GM12801 (cell line): ENCODE data around the gene FCN1.

Experiments used
- CTCF ChIP-seq: IDR thresholded peaks from one replicate; pipeline ENCODE4 v1.5.1; 2011; ENCODE audit warnings: control low read depth; ENCODE audit not compliant: insufficient read length; ENCODE audit errors: extremely low read depth

The FCN1 gene

GRCh38 chr9:134902936-134903335 is 14.8 kb downstream of the FCN1 start:
- no peak for TF ChIP-seq CTCF

GRCh38 chr9:134899818-134900217 is 17.9 kb downstream of the FCN1 start:
- no peak for TF ChIP-seq CTCF

- no peak for TF ChIP-seq CTCF
Observed at GRCh38 chr9:134899168-134899567, 18.5 kb downstream of the FCN1 start.

GRCh38 chr9:134898319-134898718 is 19.4 kb downstream of the FCN1 start:
- TF ChIP-seq CTCF: no peak

GRCh38 chr9:134897584-134898170 is 20.0 kb downstream of the FCN1 start:
- no peak for TF ChIP-seq CTCF

GRCh38 chr9:134896834-134897583 is 20.7 kb downstream of the FCN1 start:
- no peak for TF ChIP-seq CTCF

GRCh38 chr9:134895908-134896833 is 21.5 kb downstream of the FCN1 start:
- TF ChIP-seq CTCF: no peak
